Trophoblast cell (in vitro differentiated cells and primary cell): ENCODE results near the gene RIMBP2.

Source experiments
- DNase-seq, 2 donors: peaks; one replicate each; pipeline ENCODE4 v3.0.0-alpha.2; 2016
- H2AFZ ChIP-seq: 2 replicates; pipeline ENCODE4 v1.6.1; 2013; ENCODE audit warnings: low read length, moderate library complexity, mild to moderate bottlenecking; ENCODE audit not compliant: insufficient read depth, poor library complexity
- H2AK5ac ChIP-seq: 2 replicates; pipeline ENCODE4 v1.6.1; 2013; ENCODE audit warnings: mild to moderate bottlenecking, low read length
- H2BK120ac ChIP-seq: 2 replicates; pipeline ENCODE4 v1.6.1; 2013; ENCODE audit warnings: low read length, mild to moderate bottlenecking, moderate library complexity; ENCODE audit not compliant: insufficient read depth, poor library complexity
- H2BK12ac ChIP-seq: 2 replicates; pipeline ENCODE4 v1.6.1; 2013; ENCODE audit warnings: mild to moderate bottlenecking, low read length, moderate library complexity
- H2BK5ac ChIP-seq: 2 replicates; pipeline ENCODE4 v1.6.1; 2013; ENCODE audit warnings: low read length, low read depth, moderate library complexity, mild to moderate bottlenecking; ENCODE audit not compliant: poor library complexity
- H3K14ac ChIP-seq: 2 replicates; pipeline ENCODE4 v1.6.1; 2013; ENCODE audit warnings: mild to moderate bottlenecking, low read length
- H3K18ac ChIP-seq: 2 replicates; pipeline ENCODE4 v1.6.1; 2013; ENCODE audit warnings: mild to moderate bottlenecking, low read length
- H3K23ac ChIP-seq: 2 replicates; pipeline ENCODE4 v1.6.1; 2013; ENCODE audit warnings: low read length
- H3K27ac ChIP-seq: 2 replicates; pipeline ENCODE4 v1.5.1; 2013; ENCODE audit warnings: low read depth, mild to moderate bottlenecking, inconsistent platforms, low read length, moderate library complexity
- H3K27me3 ChIP-seq: 2 replicates; pipeline ENCODE4 v1.6.1; 2013; ENCODE audit warnings: inconsistent platforms, mild to moderate bottlenecking, low read length, moderate library complexity; ENCODE audit not compliant: insufficient read depth
- H3K36me3 ChIP-seq, 2 experiments: 1 replicate in 1 of 2; 2 replicates in 1 of 2; pipeline ENCODE4 v1.6.1; 2013; ENCODE audit warnings: low read length in 2 of 2, mild to moderate bottlenecking in 2 of 2, moderate library complexity in 1 of 2; ENCODE audit not compliant: insufficient read depth in 2 of 2, control insufficient read depth in 1 of 2
- H3K4ac ChIP-seq: 2 replicates; pipeline ENCODE4 v1.6.1; 2013; ENCODE audit warnings: low read depth, mild to moderate bottlenecking, low read length, moderate library complexity
- H3K4me1 ChIP-seq, 2 experiments: 1 replicate in 1 of 2; 2 replicates in 1 of 2; pipeline ENCODE4 v1.6.1; 2013; ENCODE audit warnings: low read length in 2 of 2, mild to moderate bottlenecking in 2 of 2, moderate library complexity in 1 of 2; ENCODE audit not compliant: insufficient read depth in 2 of 2, control insufficient read depth in 1 of 2
- H3K4me2 ChIP-seq: 2 replicates; pipeline ENCODE4 v1.6.1; 2013; ENCODE audit warnings: inconsistent platforms, mild to moderate bottlenecking, low read length, moderate library complexity
- H3K4me3 ChIP-seq: 2 replicates; pipeline ENCODE4 v1.5.1; 2013; ENCODE audit warnings: mild to moderate bottlenecking, low read depth, low read length, inconsistent platforms
- H3K79me1 ChIP-seq: one replicate; pipeline ENCODE4 v1.6.1; 2013; ENCODE audit warnings: low read length
- H3K79me2 ChIP-seq: 2 replicates; pipeline ENCODE4 v1.6.1; 2013; ENCODE audit warnings: low read length, mild to moderate bottlenecking; ENCODE audit not compliant: control insufficient read depth, insufficient read depth, poor library complexity
- H3K9ac ChIP-seq: 2 replicates; pipeline ENCODE4 v1.6.1; 2013; ENCODE audit warnings: mild to moderate bottlenecking, low read length
- H3K9me3 ChIP-seq: 2 replicates; pipeline ENCODE4 v1.6.1; 2013; ENCODE audit warnings: low read depth, mild to moderate bottlenecking, control low read depth, inconsistent platforms, low read length; ENCODE audit not compliant: insufficient read depth
- H4K12ac ChIP-seq: 2 replicates; pipeline ENCODE4 v1.6.1; 2013; ENCODE audit warnings: low read depth, mild to moderate bottlenecking, low read length, moderate library complexity
- H4K8ac ChIP-seq: 2 replicates; pipeline ENCODE4 v1.6.1; 2013; ENCODE audit warnings: low read depth, mild to moderate bottlenecking, low read length, moderate library complexity
- H4K91ac ChIP-seq: one replicate; pipeline ENCODE4 v1.6.1; 2013; ENCODE audit warnings: low read depth, mild to moderate bottlenecking, low read length, moderate library complexity
- WGBS: extraction: QIAGEN DNeasy Blood & Tissue Kit; methylation state at CpG from one replicate; pipeline ENCODE4 v1.1.7; 2013; ENCODE audit warnings: missing lambda C conversion rate; ENCODE audit not compliant: insufficient read length, insufficient coverage; ENCODE audit errors: extremely low coverage; 5-methylcytosine and 5-hydroxymethylcytosine counted together

Gene RIMBP2

DNA sequence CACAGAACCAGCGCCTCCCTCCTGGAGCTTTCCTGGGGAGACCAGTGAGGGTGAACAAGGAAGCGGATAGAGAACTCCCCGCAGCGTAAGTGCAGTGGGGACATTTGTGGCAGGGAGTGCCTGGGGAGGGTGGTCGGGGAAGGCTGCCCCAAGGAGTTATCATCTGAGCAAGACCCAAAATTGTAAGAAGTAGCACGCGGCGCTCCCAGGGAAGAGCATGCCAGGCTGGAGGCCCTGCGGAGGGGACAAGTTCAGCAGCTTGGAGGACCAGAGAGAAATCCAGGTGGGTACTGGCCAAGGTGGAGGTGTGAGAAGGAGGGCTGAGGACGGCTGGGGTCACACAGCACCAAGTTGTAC lies 46.2 kb upstream of the RIMBP2 start:
- H4K12ac ChIP-seq = no peak overlapping the region
- no CpG with 5 or more reads among the region's 10 CpGs for WGBS
- no peak overlapping the region for H3K27ac ChIP-seq
- peaks cover 13% of the 10 kb centered on the region for H3K9me3 ChIP-seq
- H2AK5ac ChIP-seq = no peak overlapping the region
- H3K14ac ChIP-seq = no peak overlapping the region
- H4K91ac ChIP-seq = no peak overlapping the region
- H3K79me1 ChIP-seq = no peaks in the 10 kb centered on the region
- no peak overlapping the region for H3K4me3 ChIP-seq
- no peak overlapping the region for H3K4ac ChIP-seq
- H3K27me3 ChIP-seq = no peaks in the 10 kb centered on the region
- no peak overlapping the region for H4K8ac ChIP-seq
- no peak for DNase-seq
- no peak overlapping the region for H3K4me2 ChIP-seq
- no peak overlapping the region for H2AFZ ChIP-seq
- no peaks in the 10 kb centered on the region for H3K36me3 ChIP-seq
- no peak overlapping the region for H2BK5ac ChIP-seq
- no peak overlapping the region for H2BK120ac ChIP-seq
- H3K23ac ChIP-seq = no peak overlapping the region
- H3K9ac ChIP-seq = no peak overlapping the region
- H2BK12ac ChIP-seq = no peak overlapping the region
- no peaks in the 10 kb centered on the region for H3K79me2 ChIP-seq
- no peaks in the 10 kb centered on the region for H3K4me1 ChIP-seq
- no peak overlapping the region for H3K18ac ChIP-seq

DNA sequence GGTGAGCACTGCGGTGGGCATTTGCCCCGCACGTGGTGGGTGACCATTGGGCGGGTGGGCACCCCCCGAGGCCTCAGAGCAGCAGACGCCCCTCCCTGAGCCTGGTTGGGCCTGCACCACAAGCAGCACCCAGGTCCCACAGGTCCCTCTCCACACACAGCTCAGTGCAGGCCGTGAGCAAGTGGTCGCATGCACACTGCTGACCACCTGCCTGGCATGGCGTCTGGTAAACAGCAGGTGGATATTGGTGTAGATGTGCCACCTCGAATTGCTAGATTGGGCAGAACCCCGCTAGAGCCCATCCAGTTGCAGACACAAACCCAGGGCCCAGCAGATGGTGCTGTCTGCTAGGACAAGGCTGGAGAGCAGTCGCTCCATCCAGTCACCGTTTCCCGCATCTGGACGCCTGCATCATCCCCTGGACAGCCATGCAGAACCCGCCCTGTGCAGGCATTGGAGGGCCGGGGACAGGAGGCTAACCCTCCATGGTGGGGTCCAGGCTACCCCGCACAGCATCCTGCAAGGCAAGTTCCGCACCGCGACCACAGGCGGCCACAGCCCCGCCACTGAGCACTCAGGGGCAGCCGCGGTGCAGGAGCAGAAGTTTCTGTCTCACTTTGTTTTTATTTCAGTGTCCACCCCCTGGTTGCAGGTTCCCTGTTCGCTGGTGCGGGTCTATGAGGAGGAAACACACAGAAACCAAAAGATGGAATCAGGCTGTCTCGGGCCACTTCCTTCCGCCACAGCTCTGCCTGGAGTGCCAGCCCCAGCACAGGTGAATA lies 45.6 kb upstream of the RIMBP2 start:
- Histone ChIP-seq H3K14ac (no peak overlapping the region), H3K79me1 (no peaks in the 10 kb centered on the region), H3K18ac (no peak overlapping the region), H4K8ac (no peak overlapping the region), H3K4me2 (no peak overlapping the region), H3K27ac (no peak overlapping the region), H4K12ac (no peak overlapping the region), H3K9ac (no peak overlapping the region), H3K4me3 (no peak overlapping the region), H2AFZ (no peak overlapping the region), H4K91ac (no peak overlapping the region), H3K23ac (no peak overlapping the region), H2BK12ac (no peak overlapping the region), H3K9me3 (peaks cover 13% of the 10 kb centered on the region), H3K27me3 (no peaks in the 10 kb centered on the region), H3K4me1 (no peaks in the 10 kb centered on the region), H2BK5ac (no peak overlapping the region), H3K4ac (no peak overlapping the region), H3K79me2 (no peaks in the 10 kb centered on the region), H2AK5ac (no peak overlapping the region), H2BK120ac (no peak overlapping the region), H3K36me3 (no peaks in the 10 kb centered on the region)
- DNase-seq = peak; percentile 57 to 79
- no CpG with 5 or more reads among the region's 29 CpGs for WGBS

DNA sequence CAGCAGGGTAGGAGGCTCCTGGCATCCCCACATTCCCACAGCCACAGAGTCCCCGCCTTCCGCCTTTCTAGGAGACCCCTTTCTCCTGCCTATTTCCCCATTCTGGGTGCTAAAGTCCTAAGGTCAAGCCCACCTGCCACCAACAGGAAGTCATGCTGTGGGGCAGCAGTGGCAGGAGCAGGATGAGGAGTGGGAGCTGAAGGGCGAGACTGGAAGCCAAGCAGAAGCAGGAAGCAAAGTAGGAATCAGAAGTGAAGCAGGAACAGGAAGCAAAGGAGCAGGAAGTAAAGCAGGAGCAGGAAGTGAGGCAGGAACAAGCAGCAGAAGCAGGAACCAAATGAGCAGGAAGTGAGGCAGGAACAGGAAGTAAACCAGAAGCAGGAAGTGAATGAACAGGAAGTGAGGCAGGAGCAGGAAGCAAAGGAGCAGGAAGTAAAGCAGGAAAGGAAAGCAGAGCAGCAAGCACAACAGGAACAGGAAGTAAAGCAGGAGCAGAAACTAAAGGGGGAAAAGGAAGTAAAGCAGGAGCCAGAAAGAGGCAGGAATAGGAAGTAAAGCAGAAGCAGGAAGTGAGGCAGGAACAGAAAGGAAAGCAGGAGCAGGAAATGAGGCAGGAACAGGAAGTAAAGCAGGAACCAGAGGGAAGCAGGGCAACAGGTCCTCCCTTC lies 38.3 kb upstream of the RIMBP2 start:
- no peak overlapping the region for H4K12ac ChIP-seq
- no peak overlapping the region for H3K18ac ChIP-seq
- no peak overlapping the region for H2AK5ac ChIP-seq
- H4K8ac ChIP-seq = peak overlapping the region; percentile 31
- peak overlapping the region; percentile 15 for H3K4me3 ChIP-seq
- H3K79me2 ChIP-seq = no peaks in the 10 kb centered on the region
- H3K4me2 ChIP-seq = no peak overlapping the region
- no peak overlapping the region for H3K14ac ChIP-seq
- H3K27me3 ChIP-seq = no peaks in the 10 kb centered on the region
- H2BK5ac ChIP-seq = no peak overlapping the region
- no peak overlapping the region for H2AFZ ChIP-seq
- no peak overlapping the region for H2BK12ac ChIP-seq
- WGBS = no CpG with 5 or more reads among the region's 3 CpGs
- no peak overlapping the region for H3K23ac ChIP-seq
- no peak overlapping the region for H3K27ac ChIP-seq
- H4K91ac ChIP-seq = no peak overlapping the region
- no peaks in the 10 kb centered on the region for H3K36me3 ChIP-seq
- no peak overlapping the region for H3K9ac ChIP-seq
- no peaks in the 10 kb centered on the region for H3K4me1 ChIP-seq
- peaks cover 4% of the 10 kb centered on the region for H3K9me3 ChIP-seq
- DNase-seq = no peak
- H2BK120ac ChIP-seq = no peak overlapping the region
- no peaks in the 10 kb centered on the region for H3K79me1 ChIP-seq
- no peak overlapping the region for H3K4ac ChIP-seq

DNA sequence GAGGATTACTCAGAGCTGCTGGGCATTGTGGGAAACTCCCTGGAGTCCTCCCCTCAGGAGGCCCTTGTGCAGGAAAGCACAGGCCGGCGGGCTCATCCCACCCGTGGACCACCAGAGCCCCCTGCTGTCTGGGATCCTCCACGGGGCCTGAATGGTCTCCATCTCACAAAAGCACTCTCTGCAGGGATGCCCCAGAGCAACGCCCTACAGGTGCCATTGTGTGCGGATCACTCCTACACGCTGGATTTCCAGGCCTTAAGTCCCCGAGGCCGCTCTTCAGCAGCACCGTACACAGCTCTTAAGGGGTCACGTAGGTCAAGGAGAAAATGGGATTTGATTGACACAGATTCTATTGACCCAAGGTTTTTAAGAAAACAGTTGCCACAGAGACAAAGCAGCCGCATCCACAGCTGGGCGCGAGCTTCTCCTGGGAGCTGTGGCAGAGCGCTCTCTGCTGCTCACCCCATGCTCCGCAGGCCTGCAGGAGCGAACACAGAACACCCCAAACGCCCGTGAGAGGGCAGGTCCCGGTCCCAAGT lies 36.7 kb upstream of the RIMBP2 start:
- no peaks in the 10 kb centered on the region for H3K36me3 ChIP-seq
- no peaks in the 10 kb centered on the region for H3K4me1 ChIP-seq
- H3K79me2 ChIP-seq = no peaks in the 10 kb centered on the region
- H4K12ac ChIP-seq = no peak overlapping the region
- no peak overlapping the region for H4K8ac ChIP-seq
- H3K27ac ChIP-seq = no peak overlapping the region
- H3K4me3 ChIP-seq = no peak overlapping the region
- H3K14ac ChIP-seq = no peak overlapping the region
- no peak overlapping the region for H3K9ac ChIP-seq
- H2BK120ac ChIP-seq = no peak overlapping the region
- no peak overlapping the region for H2AFZ ChIP-seq
- no peak overlapping the region for H2AK5ac ChIP-seq
- peaks cover 4% of the 10 kb centered on the region for H3K9me3 ChIP-seq
- H3K4me2 ChIP-seq = no peak overlapping the region
- H2BK5ac ChIP-seq = no peak overlapping the region
- H3K4ac ChIP-seq = no peak overlapping the region
- H3K23ac ChIP-seq = no peak overlapping the region
- H3K79me1 ChIP-seq = no peaks in the 10 kb centered on the region
- no peaks in the 10 kb centered on the region for H3K27me3 ChIP-seq
- no CpG with 5 or more reads among the region's 20 CpGs for WGBS
- no peak for DNase-seq
- H4K91ac ChIP-seq = no peak overlapping the region
- no peak overlapping the region for H3K18ac ChIP-seq
- no peak overlapping the region for H2BK12ac ChIP-seq
